WTC11 (cell line): ENCODE measurements around the gene TUBA3D.

Source experiments
- ELF4 ChIP-seq: sonication (generic); formaldehyde crosslinking; IDR thresholded peaks from 2 replicates; pipeline ENCODE4 v1.8.1; 2022; ENCODE audit warnings: low read depth, mild to moderate bottlenecking, moderate library complexity, missing genetic modification reagents
- SOX15 ChIP-seq: fragments of 250-450 bp; sonication (Bioruptor Pico); IDR thresholded peaks from 2 replicates; pipeline ENCODE4 v1.9.0; 2021; ENCODE audit warnings: mild to moderate bottlenecking
- TEAD4 ChIP-seq: sonication (generic); formaldehyde crosslinking; IDR thresholded peaks from 2 replicates; pipeline ENCODE4 v1.8.0; 2022; ENCODE audit warnings: mild to moderate bottlenecking, missing genetic modification reagents
- TF ChIP-seq, protein P1 (sequence below): fragments of 200-600 bp; IDR thresholded peaks from 2 replicates; pipeline ENCODE4 v1.8.0; 2022; ENCODE audit warnings: antibody characterized with exemption
- TF ChIP-seq, protein P2 (sequence below): sonication (generic); formaldehyde crosslinking; IDR thresholded peaks from 2 replicates; pipeline ENCODE4 v1.8.0; 2022; ENCODE audit warnings: mild to moderate bottlenecking, missing genetic modification reagents

DNA sequence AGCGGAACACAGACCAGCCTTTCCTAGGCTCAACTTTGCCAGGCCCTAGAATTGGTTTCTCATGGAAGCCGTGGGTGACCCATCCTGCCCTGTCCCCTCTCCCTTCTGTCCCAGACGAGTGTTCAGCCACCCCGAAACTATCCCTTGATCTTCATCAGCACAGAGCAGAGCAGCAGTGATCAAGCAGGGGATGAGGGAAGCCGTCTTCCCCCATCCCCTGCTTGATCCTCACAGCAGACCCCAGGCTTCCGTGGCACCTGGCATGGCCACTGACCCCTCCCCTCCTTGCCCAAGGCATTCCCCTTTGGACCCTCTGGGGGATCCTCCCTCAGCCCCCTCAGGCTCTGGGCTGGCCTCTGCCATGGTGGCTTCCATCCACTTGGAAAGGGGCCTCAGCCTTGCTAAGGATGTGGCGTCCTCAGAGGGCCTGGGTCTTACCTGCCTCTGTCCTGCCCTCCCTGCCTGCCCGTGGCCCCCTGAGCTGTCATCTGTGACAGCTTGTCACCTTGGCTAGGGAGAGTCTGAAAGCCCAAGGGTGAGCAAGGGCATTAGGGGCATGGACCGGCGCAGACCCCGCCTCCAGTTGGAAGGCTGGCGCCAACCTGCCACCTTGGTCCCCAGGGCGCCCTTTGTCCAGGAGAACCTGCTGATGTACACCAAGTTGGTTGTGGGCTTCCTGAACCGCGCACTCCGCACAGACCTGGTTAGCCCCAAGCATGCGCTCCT, 41.4 kb downstream of the TUBA3D start:
- TF ChIP-seq, protein P1, sequence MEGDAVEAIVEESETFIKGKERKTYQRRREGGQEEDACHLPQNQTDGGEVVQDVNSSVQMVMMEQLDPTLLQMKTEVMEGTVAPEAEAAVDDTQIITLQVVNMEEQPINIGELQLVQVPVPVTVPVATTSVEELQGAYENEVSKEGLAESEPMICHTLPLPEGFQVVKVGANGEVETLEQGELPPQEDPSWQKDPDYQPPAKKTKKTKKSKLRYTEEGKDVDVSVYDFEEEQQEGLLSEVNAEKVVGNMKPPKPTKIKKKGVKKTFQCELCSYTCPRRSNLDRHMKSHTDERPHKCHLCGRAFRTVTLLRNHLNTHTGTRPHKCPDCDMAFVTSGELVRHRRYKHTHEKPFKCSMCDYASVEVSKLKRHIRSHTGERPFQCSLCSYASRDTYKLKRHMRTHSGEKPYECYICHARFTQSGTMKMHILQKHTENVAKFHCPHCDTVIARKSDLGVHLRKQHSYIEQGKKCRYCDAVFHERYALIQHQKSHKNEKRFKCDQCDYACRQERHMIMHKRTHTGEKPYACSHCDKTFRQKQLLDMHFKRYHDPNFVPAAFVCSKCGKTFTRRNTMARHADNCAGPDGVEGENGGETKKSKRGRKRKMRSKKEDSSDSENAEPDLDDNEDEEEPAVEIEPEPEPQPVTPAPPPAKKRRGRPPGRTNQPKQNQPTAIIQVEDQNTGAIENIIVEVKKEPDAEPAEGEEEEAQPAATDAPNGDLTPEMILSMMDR, result no peak
- TF ChIP-seq SOX15 (CRISPR knock-in tag), result no peak
- no peak for TF ChIP-seq ELF4 (CRISPR knock-in tag)
- no peak for TF ChIP-seq TEAD4 (CRISPR knock-in tag)
- TF ChIP-seq, protein P2, sequence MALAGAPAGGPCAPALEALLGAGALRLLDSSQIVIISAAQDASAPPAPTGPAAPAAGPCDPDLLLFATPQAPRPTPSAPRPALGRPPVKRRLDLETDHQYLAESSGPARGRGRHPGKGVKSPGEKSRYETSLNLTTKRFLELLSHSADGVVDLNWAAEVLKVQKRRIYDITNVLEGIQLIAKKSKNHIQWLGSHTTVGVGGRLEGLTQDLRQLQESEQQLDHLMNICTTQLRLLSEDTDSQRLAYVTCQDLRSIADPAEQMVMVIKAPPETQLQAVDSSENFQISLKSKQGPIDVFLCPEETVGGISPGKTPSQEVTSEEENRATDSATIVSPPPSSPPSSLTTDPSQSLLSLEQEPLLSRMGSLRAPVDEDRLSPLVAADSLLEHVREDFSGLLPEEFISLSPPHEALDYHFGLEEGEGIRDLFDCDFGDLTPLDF (CRISPR knock-in tag), result no peak
